GM12875 (cell line): ENCODE measurements around the gene TRH.

Experiments used
- H3K4me3 ChIP-seq: one replicate; pipeline ENCODE4 v1.5.1; 2011; ENCODE audit warnings: low read depth, low read length, control low read depth
- CTCF ChIP-seq: IDR thresholded peaks from 2 replicates; pipeline ENCODE4 v1.5.1; 2011; ENCODE audit warnings: low read depth, mild to moderate bottlenecking, control low read depth, inconsistent platforms, low read length, moderate library complexity, borderline replicate concordance; ENCODE audit not compliant: insufficient read depth

Gene TRH

GRCh38 chr3:129974833-129975704 lies 549 bp downstream of the TRH start:
- no peak overlapping the region for H3K4me3 ChIP-seq
- no peak for TF ChIP-seq CTCF

GRCh38 chr3:129975705-129976048 lies 1.2 kb downstream of the TRH start:
- no peak overlapping the region for H3K4me3 ChIP-seq

GRCh38 chr3:129976286-129976685 lies 1.8 kb downstream of the TRH start:
- no peak for TF ChIP-seq CTCF

More at GRCh38 chr3:129975705-129976048, 1.2 kb downstream of the TRH start:
- no peak for TF ChIP-seq CTCF

GRCh38 chr3:129978123-129978522 lies 3.6 kb downstream of the TRH start:
- TF ChIP-seq CTCF = no peak
- H3K4me3 ChIP-seq = no peak overlapping the region

More at GRCh38 chr3:129976286-129976685, 1.8 kb downstream of the TRH start:
- no peak overlapping the region for H3K4me3 ChIP-seq

- no peak for TF ChIP-seq CTCF
- H3K4me3 ChIP-seq = no peak overlapping the region
Measured at GRCh38 chr3:129979905-129980304, 5.4 kb downstream of the TRH start.

GRCh38 chr3:129983561-129983960 lies 9.0 kb downstream of the TRH start:
- H3K4me3 ChIP-seq = no peak overlapping the region
- TF ChIP-seq CTCF = no peak

GRCh38 chr3:129984125-129984524 lies 9.6 kb downstream of the TRH start:
- no peak overlapping the region for H3K4me3 ChIP-seq
- TF ChIP-seq CTCF = no peak
